NOMO-1 (cell line): Measurements from ENCODE around the gene SH2B3.

Source experiments
- DNase-seq, 2 experiments: peaks; one replicate each; lab custom pipeline; 2025; ENCODE audit not compliant: unreplicated experiment in 2 of 2; lab: John Stamatoyannopoulos, UW

Gene SH2B3

DNA sequence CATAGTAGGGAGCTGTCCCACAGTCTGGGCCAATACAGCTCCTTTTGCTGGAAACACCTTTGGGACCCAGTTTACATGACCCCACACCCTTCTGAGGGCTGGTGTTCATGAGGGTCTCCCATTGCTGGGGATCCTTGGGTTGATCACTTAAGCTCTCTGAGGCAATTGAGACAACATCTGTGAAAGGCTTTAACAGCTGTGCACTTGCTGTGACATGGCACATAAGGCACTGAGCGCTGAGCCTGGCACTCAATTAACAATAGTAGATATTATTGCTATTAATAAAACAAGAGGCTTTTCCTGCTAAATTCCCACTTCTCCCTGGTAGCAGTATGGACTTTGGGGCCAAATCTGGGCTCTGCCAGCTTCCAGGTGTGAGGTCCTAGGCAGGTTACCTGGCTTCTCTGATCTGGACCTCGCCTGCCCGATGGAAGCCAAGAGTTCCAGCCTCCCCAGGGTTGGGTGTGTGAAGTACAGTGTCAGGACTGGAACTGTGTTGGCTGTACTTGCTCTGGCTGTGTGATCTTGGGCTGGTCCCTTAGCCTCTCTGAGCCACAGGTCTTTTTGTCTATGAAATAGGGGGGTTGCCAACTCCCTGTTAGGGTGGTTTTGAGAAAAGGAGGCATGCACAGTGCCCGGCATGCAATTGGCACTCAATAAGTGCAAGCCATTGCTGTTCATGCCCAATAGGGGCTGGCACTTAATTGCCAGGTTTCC lies 3.1 kb downstream of the SH2B3 start:
- DNase-seq, result no peak

DNA sequence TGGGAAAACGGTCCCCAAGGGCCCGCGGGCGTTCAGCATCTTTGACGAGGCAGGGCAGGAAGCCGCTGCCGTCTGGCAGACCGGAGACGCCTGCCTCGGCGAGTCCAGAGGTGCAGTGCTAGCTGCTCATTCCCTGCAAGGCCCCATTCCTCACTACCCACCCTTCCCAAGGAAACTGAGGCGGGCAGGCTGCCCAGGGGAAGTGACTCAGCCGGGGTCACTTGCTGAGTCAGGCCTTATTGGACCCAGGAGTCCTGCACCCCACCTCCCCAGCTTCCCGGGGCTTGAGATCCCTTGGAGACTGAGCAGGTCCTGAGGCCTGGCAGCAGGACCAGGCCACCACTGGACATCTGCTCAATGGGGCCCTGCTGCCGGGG lies 3.7 kb downstream of the SH2B3 start:
- DNase-seq, result no peak

DNA sequence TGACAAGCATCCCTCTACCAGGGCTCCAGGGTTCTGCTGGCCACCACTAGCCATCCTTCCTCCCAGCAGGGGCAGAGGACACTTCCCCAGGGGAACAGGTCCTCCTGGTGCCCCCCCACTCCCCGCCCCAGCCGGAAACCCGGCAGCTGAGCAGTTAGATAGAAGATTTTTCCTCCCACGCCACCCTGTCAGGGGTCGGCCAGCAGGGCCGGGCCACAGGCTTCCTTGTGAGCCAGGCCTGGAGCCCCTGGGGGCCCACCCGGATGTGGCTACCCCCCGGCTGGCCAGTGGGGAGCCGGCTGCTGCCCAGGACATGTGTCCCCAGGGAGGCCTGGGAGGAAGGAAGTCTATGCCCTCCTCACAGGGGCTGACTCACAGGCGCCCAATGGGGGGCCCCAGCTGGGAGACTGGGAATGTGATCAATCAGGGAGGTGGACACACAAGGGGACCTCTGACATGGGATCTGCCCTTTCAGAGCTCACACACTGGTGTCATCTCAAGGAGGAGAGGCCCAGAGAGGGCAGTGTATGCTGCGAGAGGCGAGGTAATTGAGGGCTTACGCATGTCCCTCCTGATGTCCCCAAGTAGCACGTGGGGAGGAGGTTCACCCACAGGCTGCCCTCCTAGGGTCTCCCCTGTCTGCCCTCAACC lies 4.2 kb downstream of the SH2B3 start:
- DNase-seq, result no peak

DNA sequence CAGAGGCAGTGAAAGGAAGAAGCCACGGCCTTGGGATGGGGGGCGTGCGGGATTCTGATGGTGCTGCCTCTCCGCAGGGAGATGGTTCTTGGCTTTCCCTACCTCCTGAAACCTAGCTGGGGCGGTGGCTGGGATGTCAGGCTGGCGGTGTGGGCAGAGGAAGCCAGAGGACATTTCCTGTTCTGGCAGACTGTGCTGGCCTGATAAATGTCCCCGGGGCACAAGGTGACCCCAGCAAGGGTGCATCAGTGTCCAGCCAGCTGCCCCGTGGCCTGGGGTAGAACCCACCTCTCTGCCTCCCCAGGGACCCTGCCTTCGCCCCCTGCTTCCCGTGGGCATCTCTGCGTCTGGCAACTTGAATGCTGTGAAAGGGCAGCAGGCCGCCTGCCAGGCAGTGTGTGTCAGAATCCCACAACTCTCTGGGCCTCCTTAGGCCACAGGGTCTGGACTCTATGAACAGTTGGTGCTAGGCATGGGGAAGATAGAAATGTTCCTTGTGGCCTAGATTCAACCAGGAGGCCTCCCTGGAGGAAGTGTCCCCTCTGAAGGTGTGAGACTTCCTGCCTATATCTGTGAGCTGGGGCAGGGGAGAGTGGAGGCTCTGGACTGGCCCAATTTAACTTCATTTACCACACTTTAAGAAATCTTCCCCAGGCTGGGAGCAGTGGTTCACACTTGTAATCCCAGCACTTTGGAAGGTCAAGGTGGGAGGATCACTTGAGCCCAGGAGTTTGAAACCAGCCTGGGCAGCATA lies 4.9 kb downstream of the SH2B3 start:
- DNase-seq, result no peak

DNA sequence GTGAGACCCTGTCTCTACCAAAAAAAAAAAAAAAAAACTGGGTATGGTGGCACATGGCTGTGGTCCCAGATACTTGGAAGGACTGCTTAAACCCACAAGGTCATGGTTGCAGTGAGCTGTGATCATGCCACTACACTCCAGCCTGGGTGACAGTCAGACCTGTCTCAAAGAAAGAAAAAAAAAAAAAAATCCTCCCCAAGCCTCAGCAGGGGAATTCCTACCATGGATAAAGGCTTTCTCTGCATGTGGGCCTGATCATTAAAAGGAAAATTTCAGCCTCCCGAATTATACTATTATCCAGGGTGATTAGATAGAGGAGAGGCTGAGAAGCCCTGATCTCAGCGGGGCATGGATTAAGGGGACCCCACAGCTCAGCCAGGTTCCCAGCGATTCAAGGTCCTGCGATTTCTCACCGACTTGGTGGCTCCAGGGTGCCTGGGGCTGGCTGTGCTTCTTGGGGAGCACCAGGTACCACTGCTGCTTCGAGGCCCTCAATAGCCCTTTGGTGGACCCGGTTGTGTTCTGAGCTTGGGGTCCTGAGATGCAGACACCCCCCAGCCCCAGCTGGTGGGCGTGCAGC lies 5.6 kb downstream of the SH2B3 start:
- DNase-seq, result no peak

DNA sequence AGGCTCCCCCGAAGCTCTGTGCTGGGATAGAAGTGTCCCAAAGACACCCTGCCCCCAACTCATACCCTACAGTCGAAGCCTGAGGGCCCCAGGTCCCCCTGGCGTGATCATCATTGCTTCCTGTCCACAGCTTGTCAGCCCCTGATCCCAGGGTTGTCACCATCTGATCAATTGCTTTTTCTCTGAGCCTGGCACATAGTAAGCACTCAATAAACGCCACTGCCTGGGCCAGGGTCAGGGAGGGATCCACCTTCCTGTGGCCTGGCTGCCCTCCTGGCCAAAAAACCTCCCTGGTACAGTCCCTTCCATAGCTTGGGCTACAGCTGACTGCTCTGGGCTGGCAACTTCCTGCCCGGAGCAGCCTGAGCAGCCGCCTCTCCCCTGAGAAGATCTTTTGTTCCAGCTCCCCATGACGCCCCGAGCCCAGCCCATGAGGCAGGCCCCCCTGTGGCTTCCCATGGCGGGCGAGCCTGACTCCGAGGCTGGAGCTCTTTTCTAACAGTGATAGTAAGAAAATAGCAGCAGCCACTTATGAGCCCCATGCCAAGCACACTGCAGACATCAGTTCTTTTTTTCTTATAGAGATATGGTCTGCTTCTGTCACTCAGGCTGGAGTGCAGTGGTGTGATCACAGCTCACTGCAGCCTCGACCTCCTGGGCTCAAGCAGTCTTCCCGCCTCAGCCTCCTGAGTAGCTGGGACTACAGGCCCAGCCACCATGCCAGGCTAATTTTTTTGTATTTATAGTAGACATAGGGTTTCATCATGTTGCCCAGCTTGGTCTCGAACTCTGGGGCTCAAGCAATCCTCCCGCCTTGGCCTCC lies 6.5 kb downstream of the SH2B3 start:
- DNase-seq, result no peak

DNA sequence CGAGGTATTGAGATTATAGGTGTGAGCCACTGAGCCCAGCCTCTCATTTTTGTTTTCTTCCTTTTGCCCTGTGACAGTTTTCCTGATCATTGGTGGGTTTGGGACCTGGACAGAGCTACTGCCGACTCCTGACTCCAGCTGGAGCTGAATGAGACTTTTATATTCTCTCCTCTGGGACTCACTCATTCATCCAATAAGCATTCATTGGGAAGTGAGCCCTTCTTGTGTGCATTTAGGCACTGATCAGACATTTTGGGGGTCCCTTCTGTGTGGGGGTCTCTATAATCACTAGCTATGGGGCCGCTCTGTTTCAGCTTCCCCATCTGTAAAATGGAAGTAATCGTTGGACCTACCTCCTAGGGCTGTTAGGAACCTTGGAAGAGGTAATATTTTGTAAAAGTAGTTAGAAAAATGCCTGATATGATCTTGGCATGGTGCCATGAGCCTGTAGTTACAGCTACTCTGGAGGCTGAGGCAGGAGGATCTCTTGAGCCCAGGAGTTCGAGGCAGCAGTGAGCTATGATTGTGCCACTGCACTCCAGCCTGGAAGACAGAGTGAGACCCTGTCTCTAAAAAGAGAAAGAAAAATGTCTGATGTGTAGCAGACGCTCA lies 7.2 kb downstream of the SH2B3 start:
- no peak for DNase-seq

DNA sequence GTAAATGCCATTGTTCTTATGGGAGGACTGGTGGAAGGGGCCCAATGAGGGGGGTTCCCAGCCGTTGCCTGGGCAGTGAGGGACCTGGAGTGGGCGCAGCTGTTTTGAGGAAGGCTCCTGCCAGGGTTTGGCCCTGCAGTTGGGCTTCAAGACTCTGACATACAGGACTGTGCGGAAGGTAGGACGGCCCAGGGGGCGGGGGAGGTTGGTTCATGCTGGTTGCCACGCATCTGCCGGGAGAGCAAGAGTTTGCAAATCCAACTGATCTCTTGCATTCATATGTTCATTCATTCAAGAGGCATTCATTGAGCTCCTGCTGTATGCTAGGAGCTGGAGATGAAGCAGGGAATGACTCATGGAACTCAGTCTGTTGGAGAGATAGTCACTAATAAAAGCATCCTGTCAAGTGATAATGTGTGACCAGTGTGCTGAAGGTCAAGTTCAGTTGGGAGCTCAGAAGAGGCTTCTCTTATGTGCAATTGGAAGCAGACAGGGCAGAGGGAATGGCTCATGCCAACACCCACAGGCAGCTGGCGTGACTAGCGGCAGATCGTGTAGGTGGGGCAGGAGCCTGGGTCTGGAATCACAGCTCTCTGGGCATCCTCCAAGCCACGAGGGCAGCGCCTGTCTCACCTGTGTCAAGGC lies 7.8 kb downstream of the SH2B3 start:
- no peak for DNase-seq

DNA sequence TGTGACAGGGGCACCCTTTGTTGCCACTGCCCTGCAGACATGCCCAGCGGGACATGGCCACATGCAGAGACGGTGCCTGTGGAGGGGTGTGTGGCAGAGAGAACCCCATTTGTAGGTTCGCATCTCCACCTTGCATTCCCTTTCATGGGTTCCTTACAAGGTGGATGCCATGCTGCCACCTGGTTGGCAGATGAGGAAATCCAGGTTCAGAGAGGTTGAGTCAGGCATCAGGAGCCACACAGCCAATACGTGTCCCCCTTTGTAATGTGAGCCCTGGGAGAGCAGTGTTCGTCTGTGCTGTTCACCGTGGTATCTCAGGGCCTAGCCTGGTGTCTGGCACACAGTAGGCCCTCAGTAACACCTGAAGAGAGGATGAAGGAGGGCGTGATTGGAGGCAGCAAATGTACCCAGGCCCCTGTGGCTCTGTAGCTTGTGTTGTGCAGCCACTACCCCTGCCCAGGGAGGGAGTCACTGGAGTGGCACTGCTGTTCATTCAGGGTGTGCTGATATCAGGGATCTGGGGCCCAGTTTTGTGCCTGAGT lies 9.1 kb downstream of the SH2B3 start:
- DNase-seq, result no peak

DNA sequence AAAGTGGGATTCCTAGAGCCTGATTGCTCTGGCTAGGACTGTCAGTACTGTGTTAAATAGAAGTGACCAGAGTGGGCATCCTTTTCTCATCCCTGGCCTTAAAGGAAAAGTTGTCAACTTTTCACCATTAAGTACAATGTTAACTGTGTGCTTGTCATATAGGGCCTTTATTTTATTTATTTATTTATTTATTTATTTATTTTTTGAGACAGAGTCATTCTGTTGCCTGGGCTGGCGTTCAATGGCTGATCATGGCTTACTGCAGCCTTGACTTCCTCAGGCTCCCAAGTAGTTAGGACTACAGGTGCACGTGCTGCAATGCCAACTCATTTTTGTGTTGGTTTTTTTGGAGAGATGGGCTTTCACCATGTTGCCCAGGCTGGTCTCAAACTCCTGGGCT lies 11.6 kb downstream of the SH2B3 start:
- no peak for DNase-seq

DNA sequence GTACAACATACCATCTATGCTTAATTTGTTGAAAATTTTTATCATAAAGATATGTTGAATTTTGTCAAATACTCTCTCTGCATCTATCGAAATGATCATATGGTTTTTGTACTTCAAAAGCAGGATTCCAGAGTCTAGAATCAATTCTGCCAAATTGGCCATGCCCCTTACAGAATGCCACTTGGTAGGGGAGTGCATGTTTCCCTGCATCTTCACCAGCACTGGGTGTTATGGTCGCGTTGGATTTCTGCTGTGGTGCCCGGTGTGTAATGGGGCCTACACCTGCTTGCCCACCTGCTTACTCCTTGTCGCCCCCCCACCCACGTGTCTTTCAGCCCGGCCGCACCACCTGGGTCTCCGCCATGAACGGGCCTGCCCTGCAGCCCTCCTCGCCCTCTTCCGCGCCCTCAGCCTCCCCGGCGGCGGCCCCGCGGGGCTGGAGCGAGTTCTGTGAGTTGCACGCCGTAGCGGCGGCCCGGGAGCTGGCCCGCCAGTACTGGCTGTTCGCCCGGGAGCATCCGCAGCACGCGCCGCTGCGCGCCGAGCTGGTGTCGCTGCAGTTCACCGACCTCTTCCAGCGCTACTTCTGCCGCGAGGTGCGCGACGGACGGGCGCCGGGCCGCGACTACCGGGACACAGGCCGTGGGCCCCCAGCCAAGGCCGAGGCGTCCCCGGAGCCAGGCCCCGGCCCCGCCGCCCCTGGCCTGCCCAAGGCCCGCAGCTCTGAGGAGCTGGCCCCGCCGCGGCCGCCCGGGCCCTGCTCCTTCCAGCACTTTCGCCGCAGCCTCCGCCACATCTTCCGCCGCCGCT lies 12.3 kb downstream of the SH2B3 start:
- DNase-seq, result no peak

DNA sequence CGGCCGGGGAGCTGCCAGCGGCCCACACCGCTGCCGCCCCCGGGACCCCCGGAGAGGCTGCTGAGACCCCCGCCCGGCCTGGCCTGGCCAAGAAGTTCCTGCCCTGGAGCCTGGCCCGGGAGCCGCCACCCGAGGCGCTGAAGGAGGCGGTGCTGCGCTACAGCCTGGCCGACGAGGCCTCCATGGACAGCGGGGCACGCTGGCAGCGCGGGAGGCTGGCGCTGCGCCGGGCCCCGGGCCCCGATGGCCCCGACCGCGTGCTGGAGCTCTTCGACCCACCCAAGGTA lies 12.8 kb downstream of the SH2B3 start:
- no peak for DNase-seq

DNA sequence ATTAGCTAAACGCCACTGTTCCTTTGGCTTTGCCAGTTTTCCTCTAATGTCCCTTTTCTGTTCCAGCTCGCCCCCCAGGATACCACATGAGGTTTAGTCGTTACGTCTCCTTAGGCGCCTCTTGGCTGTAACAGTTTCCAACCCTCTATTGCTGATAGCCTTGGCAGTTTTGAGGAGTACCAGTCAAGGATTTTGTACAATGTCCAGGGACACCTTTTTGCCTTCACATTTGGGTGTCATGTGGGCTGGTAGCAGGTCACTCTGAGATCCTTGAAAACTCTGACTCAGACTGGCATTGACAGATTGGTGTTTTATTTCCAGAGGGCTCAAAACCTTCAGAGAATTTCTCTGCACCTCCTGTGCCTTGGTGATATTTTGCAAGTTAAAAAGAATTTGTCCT lies 14.1 kb downstream of the SH2B3 start:
- DNase-seq, result no peak

DNA sequence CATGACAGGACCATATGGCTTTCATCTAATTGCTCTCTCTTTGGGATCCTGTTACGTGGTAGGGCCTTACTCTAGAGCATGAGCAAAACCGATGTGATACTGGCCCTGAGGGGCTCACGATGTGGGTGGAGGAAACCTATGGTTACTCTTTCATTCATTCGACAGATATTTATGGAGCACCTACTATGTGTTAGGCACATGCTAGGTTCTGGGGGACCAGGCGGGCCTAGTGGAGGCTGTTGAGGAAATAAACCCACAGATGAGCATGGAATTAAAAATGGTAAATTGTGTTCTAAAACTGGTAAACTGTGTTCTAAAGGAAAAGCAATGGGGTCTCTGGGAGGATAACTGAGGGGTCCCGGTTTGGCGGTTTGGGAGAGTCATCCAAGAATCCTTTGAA lies 14.8 kb downstream of the SH2B3 start:
- DNase-seq, result no peak

DNA sequence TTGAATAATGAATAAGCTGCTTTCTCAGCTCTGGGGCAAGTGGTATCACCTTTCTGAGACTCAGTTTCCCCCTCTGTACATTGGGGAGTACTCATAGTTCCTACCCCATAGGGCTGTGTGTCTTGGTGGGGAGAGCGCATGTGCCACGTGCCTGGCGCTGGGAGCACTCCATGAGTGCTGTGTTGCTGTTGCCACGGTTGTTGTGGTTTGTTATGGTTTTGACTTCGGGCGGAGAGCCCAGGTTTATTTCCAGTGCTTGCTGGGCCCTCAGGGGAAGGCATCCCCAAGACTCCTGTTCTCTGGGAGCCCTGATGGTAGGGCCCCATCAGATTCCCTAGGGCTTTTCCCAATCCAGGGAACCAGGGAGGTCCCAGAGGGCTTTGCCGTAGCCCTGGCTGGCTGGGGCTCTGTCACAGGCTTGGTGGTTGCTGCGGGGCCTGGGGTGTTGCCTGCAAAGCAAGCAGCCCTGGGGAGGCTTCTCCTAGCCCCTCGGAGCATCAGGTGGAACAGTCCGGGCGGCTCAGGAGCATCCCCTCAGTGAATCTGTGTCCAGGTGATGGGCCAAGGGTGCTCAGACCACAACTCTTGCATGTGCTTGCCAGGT lies 18.6 kb downstream of the SH2B3 start:
- no peak for DNase-seq

DNA sequence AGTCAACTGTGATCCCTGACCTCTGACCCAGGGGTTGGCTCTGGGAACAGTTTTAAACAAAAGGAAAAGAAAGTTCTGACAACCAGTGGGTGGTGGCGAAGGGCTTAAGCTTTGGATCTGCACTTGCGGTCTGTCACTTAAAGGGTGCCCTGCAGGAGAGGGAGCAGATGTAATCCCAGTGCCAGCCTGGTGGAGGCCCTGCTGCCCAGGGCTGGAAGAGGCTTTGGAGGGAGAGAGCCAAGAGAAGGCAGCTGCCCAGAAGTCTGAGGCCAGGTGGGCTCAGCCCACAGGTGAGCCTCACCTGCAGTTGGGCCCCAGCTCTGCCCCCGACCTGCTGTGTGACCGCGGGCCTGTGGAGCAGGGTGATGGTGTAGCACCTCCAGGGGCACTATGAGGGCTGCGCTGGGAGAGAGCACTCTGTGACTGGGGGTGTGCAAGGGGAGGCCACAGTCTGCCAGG lies 19.1 kb downstream of the SH2B3 start:
- DNase-seq, result no peak

DNA sequence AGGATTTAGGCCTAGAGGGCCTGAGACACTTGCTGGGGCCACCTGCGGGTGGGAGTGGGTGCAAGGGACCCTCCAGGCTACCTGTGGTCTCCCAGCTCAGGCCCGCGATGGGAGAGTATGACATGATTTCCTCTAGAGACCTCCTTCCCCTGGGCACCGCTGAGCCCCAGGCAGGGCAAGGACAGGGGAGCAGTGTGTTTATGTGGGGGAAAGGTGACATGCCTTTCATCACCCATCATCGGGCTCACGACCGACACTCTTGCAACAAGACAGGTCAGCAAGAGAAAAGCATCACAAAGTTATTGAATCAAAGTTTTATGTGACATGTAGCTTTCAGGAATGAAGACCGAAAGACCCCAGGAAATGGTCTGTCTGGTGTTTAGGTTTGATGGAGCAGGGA lies 19.9 kb downstream of the SH2B3 start:
- no peak for DNase-seq

DNA sequence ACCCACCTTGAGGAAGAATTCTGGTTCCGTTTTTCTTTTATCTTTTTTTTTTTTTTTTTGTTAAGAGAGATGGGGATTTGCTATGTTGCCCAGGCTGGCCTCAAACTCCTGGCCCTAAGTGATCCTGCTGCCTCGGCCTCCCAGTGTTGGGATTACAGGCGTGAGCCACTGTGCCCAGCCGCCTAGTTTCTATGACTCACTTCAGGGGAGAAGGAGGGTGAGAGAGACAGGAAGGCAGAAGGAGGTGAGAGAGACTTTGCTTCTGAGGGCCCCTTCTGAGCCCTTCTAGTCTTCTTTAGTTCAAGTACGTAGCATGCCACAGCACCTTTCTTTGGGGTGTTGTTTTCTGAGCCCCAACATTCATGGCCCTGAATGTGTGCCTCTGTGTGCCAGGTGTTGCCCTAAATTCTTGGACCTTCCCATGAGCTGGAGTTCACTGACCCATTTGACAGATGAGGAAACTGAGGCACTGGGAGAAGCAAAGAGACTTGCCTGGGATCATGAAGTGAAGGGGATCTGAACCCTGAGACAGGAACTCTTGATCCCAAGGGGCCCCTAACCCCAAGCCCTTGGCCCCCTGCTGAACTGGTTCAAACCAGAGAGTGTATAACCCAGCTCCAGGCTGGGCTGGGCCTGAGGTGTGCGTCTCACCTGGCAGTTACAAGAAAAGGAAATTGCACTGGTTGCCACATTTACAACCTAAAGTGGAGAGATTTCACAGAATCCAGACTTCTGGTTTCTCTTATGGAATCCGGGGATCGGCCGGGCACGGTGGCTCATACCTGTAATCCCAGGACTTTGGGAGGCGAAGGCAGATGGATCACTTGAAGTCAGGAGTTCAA lies 20.8 kb downstream of the SH2B3 start:
- no peak for DNase-seq
